Glutamatergic neuron (in vitro differentiated cells): ENCODE results near the gene TNS3. TPM values are rescaled to one million over a fixed set of nuclear protein-coding genes. Genes with fewer than 3 reads are reported as not detected.

Experiments used
- DNase-seq: peaks from one replicate; pipeline ENCODE4 v3.0.0; 2022
- H3K27ac Mint-ChIP-seq: one replicate; pipeline ENCODE4 v1.8.0; 2020; ENCODE audit warnings: mild to moderate bottlenecking, mixed read lengths, inconsistent platforms; ENCODE audit not compliant: unreplicated experiment
- H3K27me3 Mint-ChIP-seq: one replicate; pipeline ENCODE4 v1.8.0; 2020; ENCODE audit warnings: mild to moderate bottlenecking, moderate library complexity, mixed read lengths, inconsistent platforms; ENCODE audit not compliant: unreplicated experiment
- H3K36me3 Mint-ChIP-seq: one replicate; pipeline ENCODE4 v1.8.0; 2020; ENCODE audit warnings: mild to moderate bottlenecking, mixed read lengths, inconsistent platforms; ENCODE audit not compliant: unreplicated experiment
- H3K4me1 Mint-ChIP-seq: one replicate; pipeline ENCODE4 v1.8.0; 2020; ENCODE audit warnings: mild to moderate bottlenecking, low read depth, mixed read lengths, inconsistent platforms; ENCODE audit not compliant: unreplicated experiment
- H3K4me3 Mint-ChIP-seq: one replicate; pipeline ENCODE4 v1.8.0; 2020; ENCODE audit warnings: mild to moderate bottlenecking, mixed read lengths, inconsistent platforms; ENCODE audit not compliant: unreplicated experiment
- H3K9me3 Mint-ChIP-seq: one replicate; pipeline ENCODE4 v1.8.0; 2020; ENCODE audit warnings: mild to moderate bottlenecking, moderate library complexity, mixed read lengths, inconsistent platforms; ENCODE audit not compliant: unreplicated experiment
- CTCF ChIP-seq: fragments of 200-600 bp; sonication (generic); IDR thresholded peaks from one replicate; pipeline ENCODE4 v1.5.0; 2021; ENCODE audit not compliant: partially characterized antibody, unreplicated experiment
- total RNA-seq: library from RNA; stranded (reverse); fragmentation: NEBNext Ultra II Directional; extraction: Animal tissue kit (Norgen Biotek cat#: 25700); gene quantifications from one replicate; pipeline ENCODE4 v1.2.1, GENCODE V29; 2021; ENCODE audit not compliant: unreplicated experiment

The TNS3 gene
- total RNA-seq, 1 donor from 2014 or later, result 3.8 TPM

GRCh38 chr7:47597379-47597778, 15.5 kb upstream of the TNS3 start:
- Mint-ChIP-seq H3K27ac (no peak overlapping the region), H3K36me3 (peaks cover 13% of the 10 kb centered on the region), H3K4me3 (no peak overlapping the region), H3K27me3 (peaks cover 3% of the 10 kb centered on the region), H3K9me3 (peaks cover 19% of the 10 kb centered on the region), H3K4me1 (no peaks in the 10 kb centered on the region)
- no peak for DNase-seq
- no peak for TF ChIP-seq CTCF

- no peak for TF ChIP-seq CTCF
- Mint-ChIP-seq H3K36me3 (peaks cover 13% of the 10 kb centered on the region), H3K27ac (no peak overlapping the region), H3K9me3 (peaks cover 19% of the 10 kb centered on the region), H3K27me3 (peaks cover 3% of the 10 kb centered on the region), H3K4me3 (no peak overlapping the region), H3K4me1 (no peaks in the 10 kb centered on the region)
- DNase-seq, result peak; percentile 59
These were observed 14.7 kb upstream of the TNS3 start for GRCh38 chr7:47596502-47597202.

- no peaks in the 10 kb centered on the region for H3K4me1 Mint-ChIP-seq
- DNase-seq, result no peak
- no peak overlapping the region for H3K27ac Mint-ChIP-seq
- no peak for TF ChIP-seq CTCF
- peaks cover 13% of the 10 kb centered on the region for H3K36me3 Mint-ChIP-seq
- H3K27me3 Mint-ChIP-seq, result peaks cover 1% of the 10 kb centered on the region
- no peak overlapping the region for H3K4me3 Mint-ChIP-seq
- peaks cover 15% of the 10 kb centered on the region for H3K9me3 Mint-ChIP-seq
These were observed 12.5 kb upstream of the TNS3 start for GRCh38 chr7:47594406-47594805.

GRCh38 chr7:47591655-47592572, 10.0 kb upstream of the TNS3 start:
- Mint-ChIP-seq H3K4me3 (no peak overlapping the region), H3K9me3 (peaks cover 4% of the 10 kb centered on the region), H3K27ac (no peak overlapping the region), H3K36me3 (peaks cover 2% of the 10 kb centered on the region), H3K27me3 (no peaks in the 10 kb centered on the region), H3K4me1 (no peaks in the 10 kb centered on the region)
- DNase-seq, result no peak
- no peak for TF ChIP-seq CTCF
